PFSK-1 (cell line): Measurements from ENCODE around the gene NXF3.

Experiments used
- FOXP2 ChIP-seq: optimal IDR thresholded peaks from 2 replicates; pipeline ENCODE3; 2011; ENCODE audit warnings: borderline replicate concordance, control low read depth, inconsistent platforms; ENCODE audit not compliant: insufficient read depth; ENCODE audit errors: extremely low read length, extremely low read depth
- POLR2AphosphoS5 ChIP-seq: IDR thresholded peaks from 2 replicates; pipeline ENCODE4 v1.6.1; 2012; ENCODE audit warnings: low read depth, mild to moderate bottlenecking, control low read depth, low read length, moderate library complexity
- SIN3A ChIP-seq: IDR thresholded peaks from 2 replicates; pipeline ENCODE4 v1.6.1; 2012; ENCODE audit warnings: mild to moderate bottlenecking, low read length, moderate library complexity, borderline replicate concordance; ENCODE audit not compliant: insufficient read depth
- TAF1 ChIP-seq: IDR thresholded peaks from 2 replicates; pipeline ENCODE4 v1.6.1; 2012; ENCODE audit warnings: low read length, control low read depth, borderline replicate concordance; ENCODE audit not compliant: insufficient read depth
- TF ChIP-seq, protein P1 (sequence below), 2 experiments: IDR thresholded peaks; 2 replicates each; pipeline versions ENCODE4 v1.6.1 to v1.8.0; 2011 to 2012; ENCODE audit warnings: low read depth in 2 of 2, low read length in 2 of 2, control low read depth in 1 of 2, inconsistent platforms in 1 of 2, mild to moderate bottlenecking in 1 of 2, moderate library complexity in 1 of 2; ENCODE audit not compliant: insufficient read depth in 1 of 2

NXF3 gene

GRCh38 chrX:103100484-103100883 is 7.5 kb upstream of the NXF3 start:
- no peak for TF ChIP-seq SIN3A
- TF ChIP-seq, protein P1, sequence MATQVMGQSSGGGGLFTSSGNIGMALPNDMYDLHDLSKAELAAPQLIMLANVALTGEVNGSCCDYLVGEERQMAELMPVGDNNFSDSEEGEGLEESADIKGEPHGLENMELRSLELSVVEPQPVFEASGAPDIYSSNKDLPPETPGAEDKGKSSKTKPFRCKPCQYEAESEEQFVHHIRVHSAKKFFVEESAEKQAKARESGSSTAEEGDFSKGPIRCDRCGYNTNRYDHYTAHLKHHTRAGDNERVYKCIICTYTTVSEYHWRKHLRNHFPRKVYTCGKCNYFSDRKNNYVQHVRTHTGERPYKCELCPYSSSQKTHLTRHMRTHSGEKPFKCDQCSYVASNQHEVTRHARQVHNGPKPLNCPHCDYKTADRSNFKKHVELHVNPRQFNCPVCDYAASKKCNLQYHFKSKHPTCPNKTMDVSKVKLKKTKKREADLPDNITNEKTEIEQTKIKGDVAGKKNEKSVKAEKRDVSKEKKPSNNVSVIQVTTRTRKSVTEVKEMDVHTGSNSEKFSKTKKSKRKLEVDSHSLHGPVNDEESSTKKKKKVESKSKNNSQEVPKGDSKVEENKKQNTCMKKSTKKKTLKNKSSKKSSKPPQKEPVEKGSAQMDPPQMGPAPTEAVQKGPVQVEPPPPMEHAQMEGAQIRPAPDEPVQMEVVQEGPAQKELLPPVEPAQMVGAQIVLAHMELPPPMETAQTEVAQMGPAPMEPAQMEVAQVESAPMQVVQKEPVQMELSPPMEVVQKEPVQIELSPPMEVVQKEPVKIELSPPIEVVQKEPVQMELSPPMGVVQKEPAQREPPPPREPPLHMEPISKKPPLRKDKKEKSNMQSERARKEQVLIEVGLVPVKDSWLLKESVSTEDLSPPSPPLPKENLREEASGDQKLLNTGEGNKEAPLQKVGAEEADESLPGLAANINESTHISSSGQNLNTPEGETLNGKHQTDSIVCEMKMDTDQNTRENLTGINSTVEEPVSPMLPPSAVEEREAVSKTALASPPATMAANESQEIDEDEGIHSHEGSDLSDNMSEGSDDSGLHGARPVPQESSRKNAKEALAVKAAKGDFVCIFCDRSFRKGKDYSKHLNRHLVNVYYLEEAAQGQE (IDR thresholded peaks at IDR 0.05; ENCODE audit: insufficient read depth in 1 of 2, low read depth in 2 of 2, low read length in 2 of 2): no peak
- TF ChIP-seq FOXP2: no peak
- no peak for TF ChIP-seq TAF1
- TF ChIP-seq POLR2AphosphoS5: no peak

DNA sequence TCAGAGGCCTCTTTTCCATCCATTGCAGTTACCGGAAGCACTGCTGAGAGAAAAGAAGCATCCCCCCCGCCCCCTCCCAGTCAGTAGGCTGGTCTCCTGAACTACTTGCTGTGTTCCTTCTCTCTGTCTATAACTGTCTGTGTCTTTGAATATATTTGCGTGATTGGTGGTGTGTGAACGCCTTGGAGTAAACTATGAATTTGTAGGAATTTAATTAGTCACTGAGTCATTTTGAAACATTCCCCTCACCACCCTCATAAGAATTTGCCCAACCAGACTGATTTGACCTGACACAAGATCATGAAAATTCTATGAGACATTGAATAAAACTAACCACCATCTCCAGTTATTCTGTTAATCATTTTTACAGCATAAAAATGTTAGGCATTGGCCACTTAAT is 6.7 kb upstream of the NXF3 start:
- TF ChIP-seq, protein P1 (IDR thresholded peaks at IDR 0.05; ENCODE audit: insufficient read depth in 1 of 2, low read depth in 2 of 2, low read length in 2 of 2): no peak
- TF ChIP-seq POLR2AphosphoS5: no peak
- TF ChIP-seq TAF1: no peak
- no peak for TF ChIP-seq SIN3A
- no peak for TF ChIP-seq FOXP2

DNA sequence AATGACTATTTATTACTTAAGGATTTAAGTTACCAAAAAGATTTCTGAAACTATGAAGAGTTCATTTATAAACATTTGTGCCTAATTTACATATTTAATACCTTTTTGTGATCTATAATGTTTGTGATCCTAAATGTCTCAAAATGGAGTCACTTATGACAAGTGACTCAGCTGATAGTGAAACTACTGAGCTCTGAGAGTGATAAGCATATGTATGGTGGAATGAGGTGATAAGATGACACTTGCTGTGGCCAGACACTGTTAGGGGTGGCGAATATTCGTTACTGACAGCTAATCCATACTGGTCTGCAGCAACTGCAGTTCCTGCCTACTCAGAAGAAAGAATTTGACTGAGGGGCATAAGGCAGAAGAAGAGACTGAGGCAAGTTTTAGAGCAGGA is 5.5 kb upstream of the NXF3 start:
- TF ChIP-seq, protein P1 (IDR thresholded peaks at IDR 0.05; ENCODE audit: insufficient read depth in 1 of 2, low read depth in 2 of 2, low read length in 2 of 2): no peak
- TF ChIP-seq FOXP2 (no peak), SIN3A (no peak), POLR2AphosphoS5 (no peak), TAF1 (no peak)

- TF ChIP-seq, protein P1 (IDR thresholded peaks at IDR 0.05; ENCODE audit: insufficient read depth in 1 of 2, low read depth in 2 of 2, low read length in 2 of 2): no peak
- TF ChIP-seq FOXP2 (no peak), SIN3A (no peak), TAF1 (no peak), POLR2AphosphoS5 (no peak)
These were observed 11.9 kb downstream of the NXF3 start for GRCh38 chrX:103081051-103081450.

GRCh38 chrX:103073467-103073866 is 19.5 kb downstream of the NXF3 start:
- no peak for TF ChIP-seq FOXP2
- no peak for TF ChIP-seq TAF1
- TF ChIP-seq, protein P1 (IDR thresholded peaks at IDR 0.05; ENCODE audit: insufficient read depth in 1 of 2, low read depth in 2 of 2, low read length in 2 of 2): no peak
- TF ChIP-seq SIN3A: no peak
- TF ChIP-seq POLR2AphosphoS5: no peak
